K562 (cell line): ENCODE results near the gene EGFR. TPM values are rescaled to one million over a fixed set of nuclear protein-coding genes. Genes with fewer than 3 reads are reported as not detected.

ENCODE experiments used
- ATAC-seq: fragments of 200-7000 bp; cut with Tn5 transposase; 3 replicates; pipeline ENCODE4 v1.9.1; 2020; ENCODE audit warnings: moderate library complexity
- BruUV-seq: library from RNA; stranded (reverse); fragments of 400-500 nt; replicated peaks from 2 replicates; lab custom pipeline; 2021; lab: Mats Ljungman, UMichigan
- CTCF ChIA-PET: fragments of 300-600 bp; formaldehyde crosslinking; extraction: SDS; loops from one replicate; lab custom pipeline; 2021; ENCODE audit warnings: low intra/inter-chr PET ratio; lab: Yijun Ruan, JAX
- POLR2A ChIA-PET: fragments of 300-600, 350-650 bp; sonication (Branson Sonifier 250); formaldehyde crosslinking; extraction: SDS; loops from one replicate; lab custom pipeline; 2021; ENCODE audit warnings: antibody characterized with exemption, inconsistent platforms; lab: Yijun Ruan, JAX
- DNase-seq, 4 experiments: peaks; one replicate each; pipeline versions ENCODE4 v3.0.0 to v3.0.0-alpha.2; 2011 to 2018; ENCODE audit warnings: low spot score in 3 of 4, mixed read lengths in 3 of 4; ENCODE audit errors: extremely low read depth in 1 of 4
- FAIRE-seq: peaks from 2 replicates; lab custom pipeline; 2011; peaks lifted over from hg19 to GRCh38; lab: Jason Lieb, UNC
- H2AFZ ChIP-seq: 2 replicates; pipeline ENCODE4 v1.6.0; 2011; ENCODE audit warnings: low read depth, low read length, control low read depth, inconsistent platforms
- H3K27ac ChIP-seq: fragments of 200-600 bp; 3 replicates; pipeline ENCODE4 v1.8.0; 2011; ENCODE audit warnings: low read depth, mild to moderate bottlenecking, control low read depth, inconsistent platforms, low read length, moderate library complexity, mixed read lengths; ENCODE audit errors: extremely low read depth
- H3K27me3 ChIP-seq, 2 experiments: fragments of 300-600 bp in 1 of 2; 2 replicates in 1 of 2; 3 replicates in 1 of 2; pipeline versions ENCODE4 v1.6.0 to v1.8.0; 2011; ENCODE audit warnings: inconsistent platforms in 2 of 2, low read length in 2 of 2, mild to moderate bottlenecking in 1 of 2, mixed read lengths in 1 of 2, moderate library complexity in 1 of 2; ENCODE audit not compliant: control insufficient read depth in 2 of 2, insufficient read depth in 2 of 2
- H3K36me3 ChIP-seq: fragments of 300-600 bp; 3 replicates; pipeline ENCODE4 v1.8.0; 2011; ENCODE audit warnings: mild to moderate bottlenecking, low read length, inconsistent platforms; ENCODE audit not compliant: control insufficient read depth, insufficient read depth
- H3K4me1 ChIP-seq, 2 experiments: fragments of 200-600 bp in 1 of 2; replicated peaks in 1 of 2; 2 replicates in 1 of 2; 3 replicates in 1 of 2; pipeline versions ENCODE4 v1.5.1 to v1.8.0; 2011; ENCODE audit warnings: inconsistent platforms in 2 of 2, low read length in 2 of 2, mild to moderate bottlenecking in 1 of 2, mixed read lengths in 1 of 2, moderate library complexity in 1 of 2; ENCODE audit not compliant: control insufficient read depth in 2 of 2, insufficient read depth in 2 of 2
- H3K4me2 ChIP-seq: 2 replicates; pipeline ENCODE4 v1.6.1; 2011; ENCODE audit warnings: low read length, control low read depth, inconsistent platforms, mixed read lengths; ENCODE audit not compliant: insufficient read depth
- H3K4me3 ChIP-seq: fragments of 200-600 bp; sonication (generic), shearing (Covaris generic); 2 replicates; pipeline ENCODE4 v1.5.1; 2016; ENCODE audit warnings: control low read depth, inconsistent platforms
- H3K79me2 ChIP-seq: fragments of 200-600 bp; 3 replicates; pipeline ENCODE4 v1.8.0; 2011; ENCODE audit warnings: low read length, inconsistent platforms; ENCODE audit not compliant: control insufficient read depth, insufficient read depth
- H3K9ac ChIP-seq, 2 experiments: 2 replicates each; pipeline versions ENCODE4 v1.6.0 to v1.6.1; 2011; ENCODE audit warnings: low read depth in 2 of 2, low read length in 2 of 2, control low read depth in 1 of 2, inconsistent platforms in 1 of 2, mild to moderate bottlenecking in 1 of 2, mixed read lengths in 1 of 2; ENCODE audit not compliant: insufficient read depth in 1 of 2
- H3K9me1 ChIP-seq: one replicate; pipeline ENCODE4 v1.6.0; 2011; ENCODE audit warnings: inconsistent platforms, mild to moderate bottlenecking, low read length, moderate library complexity; ENCODE audit not compliant: control insufficient read depth, insufficient read depth
- H3K9me3 ChIP-seq: replicated peaks from 2 replicates; pipeline ENCODE4 v1.5.1; 2011; ENCODE audit warnings: low read depth, low read length, inconsistent platforms; ENCODE audit not compliant: control insufficient read depth, insufficient read depth
- H4K20me1 ChIP-seq: replicated peaks from 2 replicates; pipeline ENCODE4 v1.6.1; 2011; ENCODE audit warnings: low read length, inconsistent platforms, mixed read lengths; ENCODE audit not compliant: control insufficient read depth, insufficient read depth
- TFE3 ChIP-seq: fragments of 450-650 bp; formaldehyde crosslinking; IDR thresholded peaks from 2 replicates; pipeline ENCODE4 v1.4.0; 2020; ENCODE audit warnings: mild to moderate bottlenecking, mixed read lengths
- TRIM25 ChIP-seq: fragments of 450-650 bp; IDR thresholded peaks from 2 replicates; pipeline ENCODE4 v1.7.0; 2016; ENCODE audit warnings: borderline replicate concordance
- ZBED1 ChIP-seq: IDR thresholded peaks from 2 replicates; pipeline ENCODE4 v1.6.1; 2014
- WGBS: fragments of 100-300 bp; shearing (Covaris generic); methylation state at CpG from one replicate; pipeline ENCODE4 v1.1.6; 2016; ENCODE audit warnings: low coverage, mixed read lengths; ENCODE audit not compliant: insufficient coverage; ENCODE audit errors: missing lambda C conversion rate; 5-methylcytosine and 5-hydroxymethylcytosine counted together
- in situ Hi-C: fragments of 300-500 bp; cut with MboI; formaldehyde crosslinking; loops from 4 replicates; pipeline ENCODE4 v1.15.0; 2018; ENCODE audit warnings: inconsistent platforms, mixed read lengths
- intact Hi-C: fragments of 100-400 bp; cut with micrococcal nuclease; formaldehyde crosslinking; loops from 2 replicates; pipeline ENCODE4 v1.14.2; 2022
- polyA plus RNA-seq, 8 experiments: library from polyadenylated mRNA; depleted of rRNA in 4 of 8; stranded (reverse) in 5 of 8; unstranded in 3 of 8; fragments of >200 nt; fragmentation: Nextera tagmentation in 2 of 8; fragmentation: Illumina TruSeq in 1 of 8; extraction: Ambion mirVana in 2 of 8; extraction: Trizol in 1 of 8; gene quantifications; 2 replicates each; pipeline versions ENCODE4 v1.2.1 to v1.2.3, GENCODE V29; 2011 to 2014; ENCODE audit warnings: inconsistent platforms in 1 of 8, missing spikeins in 1 of 8
- total RNA-seq, 7 experiments: library from RNA; depleted of rRNA in 6 of 7; stranded (reverse); fragments of >200 nt in 6 of 7; fragmentation: Illumina TruSeq in 2 of 7; extraction: Trizol in 2 of 7; gene quantifications; 2 replicates each; pipeline versions ENCODE4 v1.2.1 to v1.2.3, GENCODE V29; 2011 to 2021; ENCODE audit warnings: low replicate concordance in 1 of 7

The EGFR gene
- total and polyA plus RNA-seq, 9 of the 15 experiments (the other 6 are each of a cell fraction or from before 2014, with no cell fraction given), result 0.13 TPM; not detected in 8

GRCh38 chr7:55101359-55101758 lies 82.5 kb downstream of the EGFR start:
- H3K79me2 ChIP-seq, result no peaks in the 10 kb centered on the region
- no peak overlapping the region for H2AFZ ChIP-seq
- 2% methylated on average over 9 of the region's 9 CpGs for WGBS
- TF ChIP-seq ZBED1, result no peak
- TF ChIP-seq TRIM25, result no peak
- TF ChIP-seq TFE3 (CRISPR knock-in tag), result no peak
- no peaks in the 10 kb centered on the region for H4K20me1 ChIP-seq
- POLR2A ChIA-PET, result no interaction called here
- peaks cover 0 to 2% of the 10 kb centered on the region in 2 experiments; a peak in 1 of 5 replicates for H3K4me1 ChIP-seq
- no peak overlapping the region for H3K27ac ChIP-seq
- ATAC-seq, result no peak
- no peak overlapping the region for H3K9ac ChIP-seq
- 0 out of 2 replicates have a peak, but pooled peaks cover 1% of the 10 kb centered on the region for H3K9me3 ChIP-seq
- in situ Hi-C loops, result no loop called here
- no TSS peak for BruUV-seq
- no peak overlapping the region for H3K4me3 ChIP-seq
- peaks cover 25 to 49% of the 10 kb centered on the region in 2 experiments; a peak in 4 of 5 replicates for H3K27me3 ChIP-seq
- no peak overlapping the region for H3K4me2 ChIP-seq
- CTCF ChIA-PET, result no interaction called here
- no peaks in the 10 kb centered on the region for H3K9me1 ChIP-seq
- no peaks in the 10 kb centered on the region for H3K36me3 ChIP-seq
- intact Hi-C loops, result no loop called here
- no peak for FAIRE-seq
- DNase-seq, result no peak
